Measurements from ENCODE around the gene CBARP. TPM values are rescaled to one million over a fixed set of nuclear protein-coding genes. Genes with fewer than 3 reads are reported as not detected.
A peak's percentile ranks its signal among the peaks of the same experiment; 100 is the strongest.

Gene CBARP
- total and polyA plus RNA-seq, 2 of the 13 experiments (the other 11 are each of a cell fraction or from before 2014, with no cell fraction given), result 1.2 to 1.4 TPM

GRCh38 chr19:1243768-1244692 lies 6.2 kb upstream of the CBARP start (continued):
- TF ChIP-seq ZNF251 (CRISPR knock-in tag; IDR thresholded peaks at IDR 0.05), result no peak
- TF ChIP-seq ZFYVE20 (CRISPR knock-in tag; IDR thresholded peaks at IDR 0.05; ENCODE audit: borderline replicate concordance, low read depth), result no peak
- TF ChIP-seq ZBTB7B (CRISPR knock-in tag; IDR thresholded peaks at IDR 0.05), result no peak
- peak; percentile 77 for TF ChIP-seq RBFOX2 (IDR thresholded peaks at IDR 0.05; ENCODE audit: low read depth, low read length)
- TF ChIP-seq PHF5A (CRISPR knock-in tag; IDR thresholded peaks at IDR 0.05; ENCODE audit: low read depth, unreplicated experiment), result no peak
- no peak for TF ChIP-seq RBAK (CRISPR knock-in tag; IDR thresholded peaks at IDR 0.05)
- no peak for TF ChIP-seq EP300 (IDR thresholded peaks at IDR 0.05; ENCODE audit: low read depth in 2 of 2, low read length in 2 of 2)
- TF ChIP-seq EP300 (CRISPR knock-in tag; IDR thresholded peaks at IDR 0.05; ENCODE audit: borderline replicate concordance), result no peak
- peak; percentile 64; the same call in 1 of the 2 replicates for TF ChIP-seq KDM3A (CRISPR knock-in tag; IDR thresholded peaks at IDR 0.05; ENCODE audit: low read depth)
- no peak for TF ChIP-seq ZNF782 (CRISPR knock-in tag; IDR thresholded peaks at IDR 0.05; ENCODE audit: borderline replicate concordance)
- no peak for TF ChIP-seq ZNF747 (CRISPR knock-in tag; IDR thresholded peaks at IDR 0.05; ENCODE audit: borderline replicate concordance)
- no peak for TF ChIP-seq ZBTB20 (CRISPR knock-in tag; IDR thresholded peaks at IDR 0.05; ENCODE audit: borderline replicate concordance, low read depth)
- TF ChIP-seq GATAD2A (CRISPR knock-in tag; IDR thresholded peaks at IDR 0.05), result no peak
- no peak for TF ChIP-seq KDM5A (IDR thresholded peaks at IDR 0.05; ENCODE audit: borderline replicate concordance, low read length)
- TF ChIP-seq ARID2 (CRISPR knock-in tag; IDR thresholded peaks at IDR 0.05; ENCODE audit: borderline replicate concordance), result no peak
- TF ChIP-seq ZNF562 (CRISPR knock-in tag; IDR thresholded peaks at IDR 0.05; ENCODE audit: borderline replicate concordance), result no peak
- TF ChIP-seq DNMT1 (CRISPR knock-in tag; IDR thresholded peaks at IDR 0.05), result no peak
- no peak for TF ChIP-seq ZBTB37 (CRISPR knock-in tag; IDR thresholded peaks at IDR 0.05)
- TF ChIP-seq BHLHE40 (IDR thresholded peaks at IDR 0.05; ENCODE audit: low read length), result no peak
- TF ChIP-seq YEATS2 (CRISPR knock-in tag; IDR thresholded peaks at IDR 0.05; ENCODE audit: borderline replicate concordance), result no peak; the same call in 1 of the 2 replicates
- TF ChIP-seq REPIN1 (CRISPR knock-in tag; IDR thresholded peaks at IDR 0.05; ENCODE audit: borderline replicate concordance, low read depth), result no peak; the same call in 1 of the 2 replicates
- TF ChIP-seq ZFP90 (CRISPR knock-in tag; IDR thresholded peaks at IDR 0.05; ENCODE audit: borderline replicate concordance), result 0 out of 2 replicates have a peak, but pooled peaks have one; percentile 64
- TF ChIP-seq ZSCAN12 (CRISPR knock-in tag; IDR thresholded peaks at IDR 0.05), result no peak
- no peak for TF ChIP-seq ZNF644 (CRISPR knock-in tag; IDR thresholded peaks at IDR 0.05; ENCODE audit: low read depth)
- no peak for TF ChIP-seq RXRA (CRISPR knock-in tag; IDR thresholded peaks at IDR 0.05)
- TF ChIP-seq NFIB (CRISPR knock-in tag; IDR thresholded peaks at IDR 0.05; ENCODE audit: borderline replicate concordance), result no peak
- TF ChIP-seq TSC22D2 (CRISPR knock-in tag; IDR thresholded peaks at IDR 0.05; ENCODE audit: borderline replicate concordance), result no peak
- no peak for TF ChIP-seq NR2F1 (CRISPR knock-in tag; IDR thresholded peaks at IDR 0.05)
- no peak for TF ChIP-seq TEAD2 (CRISPR knock-in tag; IDR thresholded peaks at IDR 0.05)
- no peak; the same call in 1 of the 2 replicates for TF ChIP-seq MAX (IDR thresholded peaks at IDR 0.05)
- no peak for TF ChIP-seq FOXM1 (CRISPR knock-in tag; IDR thresholded peaks at IDR 0.05)
- TF ChIP-seq ZNF720 (CRISPR knock-in tag; IDR thresholded peaks at IDR 0.05), result no peak
